ENCODE data around the gene SOX8. TPM values are rescaled to one million over a fixed set of nuclear protein-coding genes. Genes with fewer than 3 reads are reported as not detected.

SOX8 gene
- total and polyA plus RNA-seq, 2 experiments from 2014 or later: 5.7 to 26.2 TPM

- no peaks in the 10 kb centered on the region for H3K4me1 ChIP-seq (ENCODE audit: insufficient read depth)
- Mint-ChIP-seq H3K4me1 (peaks cover 12% of the 10 kb centered on the region), H3K4me3 (peak overlapping the region; percentile 49; the same call in 2 of the 3 replicates), H3K9me3 (peaks cover 25% of the 10 kb centered on the region; the same call in 2 of the 3 replicates), H3K27ac (no peak overlapping the region), H3K27me3 (ENCODE audit: insufficient read depth, low read depth, poor library complexity) (peaks cover 10% of the 10 kb centered on the region), H3K36me3 (ENCODE audit: low read depth) (peaks cover 8% of the 10 kb centered on the region; the same call in 1 of the 3 replicates)
- H3K79me2 ChIP-seq (replicated peaks; ENCODE audit: insufficient read depth): no peaks in the 10 kb centered on the region
- no peaks in the 10 kb centered on the region for H3F3A ChIP-seq (replicated peaks; ENCODE audit: low read depth)
- H2AFZ ChIP-seq: no peak overlapping the region
- no peak overlapping the region; the same call in 1 of the 2 replicates for H3K4me2 ChIP-seq
- H4K20me1 ChIP-seq (replicated peaks; ENCODE audit: insufficient read depth): no peaks in the 10 kb centered on the region
- no peaks in the 10 kb centered on the region for H3K36me3 ChIP-seq (ENCODE audit: insufficient read depth)
- TF ChIP-seq EZH2 (IDR thresholded peaks at IDR 0.05; ENCODE audit: low read depth, unreplicated experiment): no peak
- TF ChIP-seq REST (IDR thresholded peaks at IDR 0.05; ENCODE audit: unreplicated experiment): no peak
- no peak for TF ChIP-seq ETS1 (IDR thresholded peaks at IDR 0.05)
- H3K27me3 ChIP-seq (ENCODE audit: insufficient read depth): no peaks in the 10 kb centered on the region
- no peak overlapping the region for H3K27ac ChIP-seq (ENCODE audit: low read depth)
- no peaks in the 10 kb centered on the region for H3K9me2 ChIP-seq (ENCODE audit: insufficient read depth)
- DNase-seq (ENCODE audit: low spot score) (peak; percentile 82), ATAC-seq (peak; percentile 90)
- H3K4me3 ChIP-seq: no peak overlapping the region
Observed at GRCh38 chr16:997440-998051, 16.0 kb downstream of the SOX8 start.

DNA sequence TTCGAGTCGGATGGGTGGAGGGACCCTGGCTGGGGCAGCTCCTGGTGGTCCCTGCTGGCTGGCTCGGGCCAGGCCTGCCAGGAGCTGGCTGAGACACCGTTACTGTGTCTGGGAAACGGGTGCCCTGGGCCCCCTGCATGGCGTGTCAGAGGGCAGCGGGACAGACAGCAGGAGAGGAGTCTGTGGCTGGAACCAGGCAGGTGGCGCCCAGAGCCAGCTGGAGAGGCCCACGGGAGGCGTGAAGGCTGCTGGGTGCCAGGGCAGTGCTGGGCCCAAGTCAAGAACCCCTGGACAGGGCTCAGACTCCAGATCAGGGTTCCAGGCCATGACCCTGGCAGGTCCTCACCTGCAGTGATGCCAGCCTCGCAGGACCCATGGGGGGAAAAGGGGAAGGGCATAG lies 16.6 kb downstream of the SOX8 start:
- Histone ChIP-seq H3K9me2 (ENCODE audit: insufficient read depth) (no peaks in the 10 kb centered on the region), H3K36me3 (ENCODE audit: insufficient read depth) (no peaks in the 10 kb centered on the region), H3K4me3 (no peak overlapping the region), H3F3A (replicated peaks; ENCODE audit: low read depth) (no peaks in the 10 kb centered on the region), H2AFZ (no peak overlapping the region), H4K20me1 (replicated peaks; ENCODE audit: insufficient read depth) (no peaks in the 10 kb centered on the region), H3K27ac (ENCODE audit: low read depth) (no peak overlapping the region), H3K4me1 (ENCODE audit: insufficient read depth) (no peaks in the 10 kb centered on the region), H3K79me2 (replicated peaks; ENCODE audit: insufficient read depth) (no peaks in the 10 kb centered on the region), H3K27me3 (ENCODE audit: insufficient read depth) (no peaks in the 10 kb centered on the region), H3K4me2 (no peak overlapping the region)
- Mint-ChIP-seq H3K27me3 (ENCODE audit: insufficient read depth, low read depth, poor library complexity) (peaks cover 10% of the 10 kb centered on the region), H3K4me1 (peaks cover 12% of the 10 kb centered on the region), H3K4me3 (no peak overlapping the region), H3K36me3 (ENCODE audit: low read depth) (peaks cover 8% of the 10 kb centered on the region; the same call in 1 of the 3 replicates), H3K27ac (no peak overlapping the region), H3K9me3 (peaks cover 25% of the 10 kb centered on the region; the same call in 2 of the 3 replicates)
- no peak for ATAC-seq
- no peak for DNase-seq (ENCODE audit: low spot score)
- TF ChIP-seq ETS1 (IDR thresholded peaks at IDR 0.05): no peak
- TF ChIP-seq STAT1 (IDR thresholded peaks at IDR 0.05; ENCODE audit: unreplicated experiment): no peak
- TF ChIP-seq REST (IDR thresholded peaks at IDR 0.05; ENCODE audit: unreplicated experiment): no peak
- TF ChIP-seq NANOG (IDR thresholded peaks at IDR 0.05; ENCODE audit: borderline replicate concordance): no peak
- TF ChIP-seq EZH2 (IDR thresholded peaks at IDR 0.05; ENCODE audit: low read depth, unreplicated experiment): no peak
